OCI-LY7 (cell line): ENCODE data around the gene WNK2. TPM values are rescaled to one million over a fixed set of nuclear protein-coding genes. Genes with fewer than 3 reads are reported as not detected.

Source experiments
- BruUV-seq: library from RNA; stranded (reverse); fragments of 400-500 nt; replicated peaks from 2 replicates; lab custom pipeline; 2021; lab: Mats Ljungman, UMichigan
- CTCF ChIA-PET: fragments of 300-600 bp; sonication (Branson Sonifier 250); formaldehyde crosslinking; loops from one replicate; lab custom pipeline; 2022; ENCODE audit warnings: antibody characterized with exemption; ENCODE audit not compliant: unreplicated experiment; lab: Charles Lee
- POLR2A ChIA-PET: fragments of 300-600 bp; sonication (Branson Sonifier 250); formaldehyde crosslinking; loops from one replicate; lab custom pipeline; 2022; ENCODE audit warnings: antibody characterized with exemption; lab: Charles Lee
- DNase-seq: peaks from one replicate; pipeline ENCODE4 v3.0.0-alpha.2; 2015; ENCODE audit warnings: low spot score
- H2AFZ ChIP-seq: fragments of 200-600 bp; sonication (generic), shearing (Covaris generic); 2 replicates; pipeline ENCODE4 v1.6.1; 2014; ENCODE audit warnings: mild to moderate bottlenecking, antibody characterized with exemption, low read length, moderate library complexity
- H3K27ac ChIP-seq: fragments of 200-600 bp; sonication (generic); 2 replicates; pipeline ENCODE4 v1.5.1; 2014; ENCODE audit warnings: mixed run types, low read depth, mild to moderate bottlenecking, moderate library complexity, low read length, inconsistent platforms; ENCODE audit not compliant: poor library complexity, severe bottlenecking
- H3K36me3 ChIP-seq: fragments of 200-600 bp; sonication (generic); 2 replicates; pipeline ENCODE4 v1.6.1; 2014; ENCODE audit warnings: mild to moderate bottlenecking, antibody characterized with exemption, low read length, moderate library complexity, mixed read lengths; ENCODE audit not compliant: insufficient read depth
- H3K4me1 ChIP-seq: fragments of 200-600 bp; sonication (generic); 2 replicates; pipeline ENCODE4 v1.5.1; 2014; ENCODE audit warnings: mild to moderate bottlenecking, low read length; ENCODE audit not compliant: insufficient read depth, poor library complexity, severe bottlenecking
- H3K4me2 ChIP-seq: fragments of 200-600 bp; sonication (generic); 2 replicates; pipeline ENCODE4 v1.6.1; 2014; ENCODE audit warnings: mild to moderate bottlenecking, low read length
- H3K4me3 ChIP-seq: fragments of 200-600 bp; sonication (generic); 2 replicates; pipeline ENCODE4 v1.5.1; 2014; ENCODE audit warnings: mild to moderate bottlenecking, low read depth, low read length; ENCODE audit not compliant: poor library complexity, severe bottlenecking
- H3K79me2 ChIP-seq: fragments of 200-600 bp; sonication (generic); 2 replicates; pipeline ENCODE4 v1.6.1; 2016; ENCODE audit warnings: low read depth, mild to moderate bottlenecking, low read length, moderate library complexity, mixed read lengths; ENCODE audit not compliant: insufficient read depth
- H3K9me2 ChIP-seq: fragments of 200-600 bp; sonication (generic); 2 replicates; pipeline ENCODE4 v1.6.1; 2016; ENCODE audit warnings: mild to moderate bottlenecking, low read length, mixed read lengths; ENCODE audit not compliant: insufficient read depth
- H3K9me3 ChIP-seq: fragments of 200-600 bp; sonication (generic); 2 replicates; pipeline ENCODE4 v1.6.1; 2014; ENCODE audit warnings: mild to moderate bottlenecking, mixed run types, low read length, mixed read lengths
- H4K20me1 ChIP-seq: fragments of 200-600 bp; sonication (generic); 2 replicates; pipeline ENCODE4 v1.6.1; 2014; ENCODE audit warnings: mild to moderate bottlenecking, antibody characterized with exemption, low read length, moderate library complexity, mixed read lengths; ENCODE audit not compliant: insufficient read depth
- CTCF ChIP-seq: fragments of 200-600 bp; sonication (generic); conservative IDR thresholded peaks from 2 replicates; pipeline ENCODE4 v1.5.1; 2014; ENCODE audit warnings: mild to moderate bottlenecking, antibody characterized with exemption, low read length, moderate library complexity, mixed read lengths
- EZH2phosphoT487 ChIP-seq: fragments of 200-600 bp; sonication (generic); IDR thresholded peaks from 2 replicates; pipeline ENCODE4 v1.6.1; 2018; ENCODE audit warnings: low read depth, borderline replicate concordance, mild to moderate bottlenecking, mixed run types, antibody characterized with exemption, low read length, moderate library complexity, mixed read lengths
- intact Hi-C: fragments of 100-400 bp; cut with micrococcal nuclease; formaldehyde crosslinking; loops from one replicate; pipeline ENCODE4 v1.10.0; 2022; ENCODE audit not compliant: unreplicated experiment
- total RNA-seq, 2 experiments: library from RNA; depleted of rRNA in 1 of 2; stranded (reverse); fragments of >200 nt in 1 of 2; shearing (Covaris generic) in 1 of 2; gene quantifications; 2 replicates each; pipeline ENCODE4 v1.2.3, GENCODE V29; 2014 to 2022

WNK2 gene
- total RNA-seq, 2 experiments from 2014 or later: 142 to 194 TPM

- Histone ChIP-seq H3K4me1 (peaks cover 98% of the 10 kb centered on the region), H3K9me2 (no peaks in the 10 kb centered on the region), H2AFZ (no peak overlapping the region), H3K36me3 (peaks cover 60% of the 10 kb centered on the region), H3K4me2 (peak overlapping the region; percentile 71), H3K9me3 (peaks cover 30% of the 10 kb centered on the region), H3K79me2 (no peaks in the 10 kb centered on the region), H3K27ac (peak overlapping the region; percentile 98), H4K20me1 (no peaks in the 10 kb centered on the region), H3K4me3 (peak overlapping the region; percentile 42)
- TF ChIP-seq CTCF: no peak
- no peak for TF ChIP-seq EZH2phosphoT487
- ChIA-PET CTCF (interaction anchor here (0.9 to 2.9 kb wide), 4 partner anchors 18 to 193 kb away, joined by 3 to 8 read pairs (median 4); no protein-coding TSS in a partner anchor), POLR2A (interaction anchor here (1.3 to 6.8 kb wide), 6 partner anchors 8 to 25 kb away, joined by 4 to 170 read pairs (median 4); no protein-coding TSS in a partner anchor)
- peak; percentile 57 for DNase-seq
- intact Hi-C loops: loop anchor here (2.0 kb wide), 1 partner anchor 224 kb away; no protein-coding TSS in a partner anchor
- BruUV-seq: no TSS peak
These were observed 103.2 kb downstream of the WNK2 start for GRCh38 chr9:93287189-93287552.

GRCh38 chr9:93287593-93287992 lies 103.7 kb downstream of the WNK2 start:
- no peaks in the 10 kb centered on the region for H4K20me1 ChIP-seq
- H3K4me1 ChIP-seq: peaks cover 94% of the 10 kb centered on the region
- peaks cover 26% of the 10 kb centered on the region for H3K9me3 ChIP-seq
- BruUV-seq: no TSS peak
- peaks cover 60% of the 10 kb centered on the region for H3K36me3 ChIP-seq
- H3K9me2 ChIP-seq: no peaks in the 10 kb centered on the region
- peak overlapping the region; percentile 42 for H3K4me3 ChIP-seq
- DNase-seq: no peak
- intact Hi-C loops: loop anchor here (2.0 kb wide), 1 partner anchor 225 kb away; no protein-coding TSS in a partner anchor
- TF ChIP-seq CTCF (no peak), EZH2phosphoT487 (no peak)
- H2AFZ ChIP-seq: no peak overlapping the region
- POLR2A ChIA-PET: interaction anchor here (1.4 to 6.8 kb wide), 4 partner anchors 11 to 26 kb away, joined by 4 to 170 read pairs (median 6); no protein-coding TSS in a partner anchor
- CTCF ChIA-PET: interaction anchor here (0.6 to 2.9 kb wide), 3 partner anchors 19 to 55 kb away, joined by 3 to 8 read pairs (median 3); no protein-coding TSS in a partner anchor
- peak overlapping the region; percentile 71 for H3K4me2 ChIP-seq
- no peaks in the 10 kb centered on the region for H3K79me2 ChIP-seq
- H3K27ac ChIP-seq: peak overlapping the region; percentile 98

- Histone ChIP-seq H3K79me2 (no peaks in the 10 kb centered on the region), H3K9me2 (no peaks in the 10 kb centered on the region), H3K4me3 (peak overlapping the region; percentile 42), H3K27ac (peak overlapping the region; percentile 98), H3K4me1 (peaks cover 93% of the 10 kb centered on the region), H3K9me3 (peaks cover 19% of the 10 kb centered on the region), H4K20me1 (no peaks in the 10 kb centered on the region), H3K36me3 (peaks cover 60% of the 10 kb centered on the region), H2AFZ (no peak overlapping the region), H3K4me2 (peak overlapping the region; percentile 71)
- ChIA-PET CTCF (interaction anchor here (0.6 to 2.9 kb wide), 7 partner anchors 10 to 56 kb away, joined by 3 to 8 read pairs (median 3); no protein-coding TSS in a partner anchor), POLR2A (interaction anchor here (0.5 to 6.8 kb wide), 4 partner anchors 10 to 555 kb away, joined by 3 to 170 read pairs (median 6); no protein-coding TSS in a partner anchor)
- peak; percentile 48 for DNase-seq
- BruUV-seq: no TSS peak
- intact Hi-C loops: no loop called here
- TF ChIP-seq EZH2phosphoT487 (no peak), CTCF (0 out of 2 replicates have a peak, but pooled peaks have one; percentile 23)
These were observed 104.4 kb downstream of the WNK2 start for GRCh38 chr9:93288341-93288740.
